ENCODE data around the gene HDAC2. TPM values are rescaled to one million over a fixed set of nuclear protein-coding genes. Genes with fewer than 3 reads are reported as not detected.

HDAC2 gene
- polyA plus RNA-seq, 1 donor from 2014 or later: 307 TPM

DNA sequence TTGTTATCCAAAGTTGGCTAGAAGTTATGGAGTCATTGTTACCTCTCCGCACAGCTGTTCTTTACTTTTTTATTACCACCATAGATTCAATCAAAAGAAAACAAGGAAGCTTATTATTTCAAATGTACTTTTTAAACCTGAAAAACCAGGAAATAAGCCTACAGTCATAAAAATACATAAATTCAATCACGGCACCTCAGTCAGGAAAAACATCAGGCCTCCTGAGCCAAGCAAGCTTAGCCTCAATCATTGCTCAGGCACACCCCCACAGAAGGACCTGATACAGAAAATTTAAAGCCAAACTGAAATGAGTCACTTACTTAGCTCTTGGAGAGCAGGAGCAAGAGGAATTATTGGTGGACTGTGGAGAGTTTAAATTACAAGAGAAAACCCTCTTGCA lies 69.5 kb downstream of the HDAC2 start:
- no peaks in the 10 kb centered on the region for H4K20me1 ChIP-seq (ENCODE audit: insufficient read depth)
- H3K4me3 ChIP-seq (ENCODE audit: low read length): no peak overlapping the region
- no peak overlapping the region for H3K9ac ChIP-seq (ENCODE audit: low read length)
- H3K9me2 ChIP-seq (ENCODE audit: insufficient read depth, low read length): no peaks in the 10 kb centered on the region
- TF ChIP-seq POLR2AphosphoS5 (IDR thresholded peaks at IDR 0.05): no peak
- no peak for TF ChIP-seq RAD21 (conservative IDR thresholded peaks at IDR 0.05)
- TF ChIP-seq, protein P1, sequence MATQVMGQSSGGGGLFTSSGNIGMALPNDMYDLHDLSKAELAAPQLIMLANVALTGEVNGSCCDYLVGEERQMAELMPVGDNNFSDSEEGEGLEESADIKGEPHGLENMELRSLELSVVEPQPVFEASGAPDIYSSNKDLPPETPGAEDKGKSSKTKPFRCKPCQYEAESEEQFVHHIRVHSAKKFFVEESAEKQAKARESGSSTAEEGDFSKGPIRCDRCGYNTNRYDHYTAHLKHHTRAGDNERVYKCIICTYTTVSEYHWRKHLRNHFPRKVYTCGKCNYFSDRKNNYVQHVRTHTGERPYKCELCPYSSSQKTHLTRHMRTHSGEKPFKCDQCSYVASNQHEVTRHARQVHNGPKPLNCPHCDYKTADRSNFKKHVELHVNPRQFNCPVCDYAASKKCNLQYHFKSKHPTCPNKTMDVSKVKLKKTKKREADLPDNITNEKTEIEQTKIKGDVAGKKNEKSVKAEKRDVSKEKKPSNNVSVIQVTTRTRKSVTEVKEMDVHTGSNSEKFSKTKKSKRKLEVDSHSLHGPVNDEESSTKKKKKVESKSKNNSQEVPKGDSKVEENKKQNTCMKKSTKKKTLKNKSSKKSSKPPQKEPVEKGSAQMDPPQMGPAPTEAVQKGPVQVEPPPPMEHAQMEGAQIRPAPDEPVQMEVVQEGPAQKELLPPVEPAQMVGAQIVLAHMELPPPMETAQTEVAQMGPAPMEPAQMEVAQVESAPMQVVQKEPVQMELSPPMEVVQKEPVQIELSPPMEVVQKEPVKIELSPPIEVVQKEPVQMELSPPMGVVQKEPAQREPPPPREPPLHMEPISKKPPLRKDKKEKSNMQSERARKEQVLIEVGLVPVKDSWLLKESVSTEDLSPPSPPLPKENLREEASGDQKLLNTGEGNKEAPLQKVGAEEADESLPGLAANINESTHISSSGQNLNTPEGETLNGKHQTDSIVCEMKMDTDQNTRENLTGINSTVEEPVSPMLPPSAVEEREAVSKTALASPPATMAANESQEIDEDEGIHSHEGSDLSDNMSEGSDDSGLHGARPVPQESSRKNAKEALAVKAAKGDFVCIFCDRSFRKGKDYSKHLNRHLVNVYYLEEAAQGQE (IDR thresholded peaks at IDR 0.05; ENCODE audit: borderline replicate concordance): no peak
- TF ChIP-seq CTCF (IDR thresholded peaks at IDR 0.05; ENCODE audit: poor library complexity, severe bottlenecking): no peak
- TF ChIP-seq MXI1 (conservative IDR thresholded peaks at IDR 0.05; ENCODE audit: poor library complexity, severe bottlenecking): no peak
- TF ChIP-seq EZH2 (IDR thresholded peaks at IDR 0.05; ENCODE audit: borderline replicate concordance, insufficient read depth, low read length, poor library complexity, severe bottlenecking): no peak
- TF ChIP-seq TAF1 (IDR thresholded peaks at IDR 0.05; ENCODE audit: low read depth): no peak
- no peak for TF ChIP-seq SMC3 (conservative IDR thresholded peaks at IDR 0.05; ENCODE audit: poor library complexity)
- TF ChIP-seq EP300 (conservative IDR thresholded peaks at IDR 0.05; ENCODE audit: poor library complexity, severe bottlenecking): no peak
- no peaks in the 10 kb centered on the region for H3F3A ChIP-seq (ENCODE audit: insufficient read depth, low read length, poor library complexity, severe bottlenecking)
- H3K27ac ChIP-seq (ENCODE audit: low read length): no peak overlapping the region
- H3K79me2 ChIP-seq (replicated peaks; ENCODE audit: insufficient read depth, low read length): no peaks in the 10 kb centered on the region
- peaks cover 4% of the 10 kb centered on the region for H3K9me3 ChIP-seq (ENCODE audit: low read length)
- H3K36me3 ChIP-seq (ENCODE audit: insufficient read depth, low read length): no peaks in the 10 kb centered on the region
- no peak overlapping the region for H3K4me2 ChIP-seq (ENCODE audit: low read length)
- H2AFZ ChIP-seq (ENCODE audit: low read depth, low read length): no peak overlapping the region
- no peaks in the 10 kb centered on the region for H3K27me3 ChIP-seq (ENCODE audit: insufficient read depth, low read depth, low read length)

- no peak overlapping the region for H3K4me2 ChIP-seq (ENCODE audit: low read length)
- H2AFZ ChIP-seq (ENCODE audit: low read depth, low read length): no peak overlapping the region
- no peaks in the 10 kb centered on the region for H3K27me3 ChIP-seq (ENCODE audit: insufficient read depth, low read depth, low read length)
- H3K4me3 ChIP-seq (ENCODE audit: low read length): no peak overlapping the region
- no peaks in the 10 kb centered on the region for H4K20me1 ChIP-seq (ENCODE audit: insufficient read depth)
- H3K36me3 ChIP-seq (ENCODE audit: insufficient read depth, low read length): no peaks in the 10 kb centered on the region
- no peaks in the 10 kb centered on the region for H3F3A ChIP-seq (ENCODE audit: insufficient read depth, low read length, poor library complexity, severe bottlenecking)
- TF ChIP-seq TAF1 (IDR thresholded peaks at IDR 0.05; ENCODE audit: low read depth): no peak
- TF ChIP-seq POLR2AphosphoS5 (IDR thresholded peaks at IDR 0.05): no peak
- no peak for TF ChIP-seq RAD21 (conservative IDR thresholded peaks at IDR 0.05)
- no peak for TF ChIP-seq SMC3 (conservative IDR thresholded peaks at IDR 0.05; ENCODE audit: poor library complexity)
- no peak for TF ChIP-seq EP300 (conservative IDR thresholded peaks at IDR 0.05; ENCODE audit: poor library complexity, severe bottlenecking)
- no peak for TF ChIP-seq EZH2 (IDR thresholded peaks at IDR 0.05; ENCODE audit: borderline replicate concordance, insufficient read depth, low read length, poor library complexity, severe bottlenecking)
- no peak for TF ChIP-seq MXI1 (conservative IDR thresholded peaks at IDR 0.05; ENCODE audit: poor library complexity, severe bottlenecking)
- no peaks in the 10 kb centered on the region for H3K9me2 ChIP-seq (ENCODE audit: insufficient read depth, low read length)
- H3K9ac ChIP-seq (ENCODE audit: low read length): no peak overlapping the region
- no peaks in the 10 kb centered on the region for H3K9me3 ChIP-seq (ENCODE audit: low read length)
- H3K27ac ChIP-seq (ENCODE audit: low read length): no peak overlapping the region
- H3K79me2 ChIP-seq (replicated peaks; ENCODE audit: insufficient read depth, low read length): no peaks in the 10 kb centered on the region
Measured at GRCh38 chr6:113894712-113895674, 76.0 kb downstream of the HDAC2 start.
